ENCODE measurements around the gene NBAS.

DNA sequence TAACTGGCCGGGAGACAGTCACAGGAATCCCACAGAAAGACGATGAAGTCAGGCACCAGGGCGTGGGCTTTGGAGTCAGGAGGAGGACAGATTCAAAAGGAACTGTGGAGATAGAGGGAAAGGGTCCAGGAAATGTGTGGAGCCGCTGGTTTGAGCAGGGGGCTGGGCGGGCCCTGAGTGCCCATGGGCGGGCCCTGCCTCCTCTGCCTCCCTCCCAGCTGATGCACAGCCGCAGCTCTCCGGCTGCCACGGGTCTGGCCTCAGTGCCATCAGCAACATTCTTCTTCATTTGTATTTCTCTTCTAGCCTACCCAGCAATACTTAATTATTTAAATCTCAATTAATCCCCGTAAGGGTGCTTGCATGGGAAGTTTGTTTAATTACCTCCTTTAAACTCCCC is 432.3 kb downstream of the NBAS start:
- TF ChIP-seq POLR2A (conservative IDR thresholded peaks at IDR 0.05): no peak
- TF ChIP-seq, protein P1, sequence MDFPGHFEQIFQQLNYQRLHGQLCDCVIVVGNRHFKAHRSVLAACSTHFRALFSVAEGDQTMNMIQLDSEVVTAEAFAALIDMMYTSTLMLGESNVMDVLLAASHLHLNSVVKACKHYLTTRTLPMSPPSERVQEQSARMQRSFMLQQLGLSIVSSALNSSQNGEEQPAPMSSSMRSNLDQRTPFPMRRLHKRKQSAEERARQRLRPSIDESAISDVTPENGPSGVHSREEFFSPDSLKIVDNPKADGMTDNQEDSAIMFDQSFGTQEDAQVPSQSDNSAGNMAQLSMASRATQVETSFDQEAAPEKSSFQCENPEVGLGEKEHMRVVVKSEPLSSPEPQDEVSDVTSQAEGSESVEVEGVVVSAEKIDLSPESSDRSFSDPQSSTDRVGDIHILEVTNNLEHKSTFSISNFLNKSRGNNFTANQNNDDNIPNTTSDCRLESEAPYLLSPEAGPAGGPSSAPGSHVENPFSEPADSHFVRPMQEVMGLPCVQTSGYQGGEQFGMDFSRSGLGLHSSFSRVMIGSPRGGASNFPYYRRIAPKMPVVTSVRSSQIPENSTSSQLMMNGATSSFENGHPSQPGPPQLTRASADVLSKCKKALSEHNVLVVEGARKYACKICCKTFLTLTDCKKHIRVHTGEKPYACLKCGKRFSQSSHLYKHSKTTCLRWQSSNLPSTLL (IDR thresholded peaks at IDR 0.05): no peak
- TF ChIP-seq, protein P2, sequence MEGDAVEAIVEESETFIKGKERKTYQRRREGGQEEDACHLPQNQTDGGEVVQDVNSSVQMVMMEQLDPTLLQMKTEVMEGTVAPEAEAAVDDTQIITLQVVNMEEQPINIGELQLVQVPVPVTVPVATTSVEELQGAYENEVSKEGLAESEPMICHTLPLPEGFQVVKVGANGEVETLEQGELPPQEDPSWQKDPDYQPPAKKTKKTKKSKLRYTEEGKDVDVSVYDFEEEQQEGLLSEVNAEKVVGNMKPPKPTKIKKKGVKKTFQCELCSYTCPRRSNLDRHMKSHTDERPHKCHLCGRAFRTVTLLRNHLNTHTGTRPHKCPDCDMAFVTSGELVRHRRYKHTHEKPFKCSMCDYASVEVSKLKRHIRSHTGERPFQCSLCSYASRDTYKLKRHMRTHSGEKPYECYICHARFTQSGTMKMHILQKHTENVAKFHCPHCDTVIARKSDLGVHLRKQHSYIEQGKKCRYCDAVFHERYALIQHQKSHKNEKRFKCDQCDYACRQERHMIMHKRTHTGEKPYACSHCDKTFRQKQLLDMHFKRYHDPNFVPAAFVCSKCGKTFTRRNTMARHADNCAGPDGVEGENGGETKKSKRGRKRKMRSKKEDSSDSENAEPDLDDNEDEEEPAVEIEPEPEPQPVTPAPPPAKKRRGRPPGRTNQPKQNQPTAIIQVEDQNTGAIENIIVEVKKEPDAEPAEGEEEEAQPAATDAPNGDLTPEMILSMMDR (IDR thresholded peaks at IDR 0.05 in 2 of 3, conservative IDR thresholded peaks at IDR 0.05 in 1 of 3; ENCODE audit: insufficient read depth in 2 of 3, low read depth in 1 of 3, low read length in 3 of 3): no peak

All from K562 (cell line).